Measurements from ENCODE around the gene CDC26. TPM values are rescaled to one million over a fixed set of nuclear protein-coding genes. Genes with fewer than 3 reads are reported as not detected.

The CDC26 gene
- total and polyA plus RNA-seq, 7 donors = 33.8 to 74.5 (median 64.9) TPM

DNA sequence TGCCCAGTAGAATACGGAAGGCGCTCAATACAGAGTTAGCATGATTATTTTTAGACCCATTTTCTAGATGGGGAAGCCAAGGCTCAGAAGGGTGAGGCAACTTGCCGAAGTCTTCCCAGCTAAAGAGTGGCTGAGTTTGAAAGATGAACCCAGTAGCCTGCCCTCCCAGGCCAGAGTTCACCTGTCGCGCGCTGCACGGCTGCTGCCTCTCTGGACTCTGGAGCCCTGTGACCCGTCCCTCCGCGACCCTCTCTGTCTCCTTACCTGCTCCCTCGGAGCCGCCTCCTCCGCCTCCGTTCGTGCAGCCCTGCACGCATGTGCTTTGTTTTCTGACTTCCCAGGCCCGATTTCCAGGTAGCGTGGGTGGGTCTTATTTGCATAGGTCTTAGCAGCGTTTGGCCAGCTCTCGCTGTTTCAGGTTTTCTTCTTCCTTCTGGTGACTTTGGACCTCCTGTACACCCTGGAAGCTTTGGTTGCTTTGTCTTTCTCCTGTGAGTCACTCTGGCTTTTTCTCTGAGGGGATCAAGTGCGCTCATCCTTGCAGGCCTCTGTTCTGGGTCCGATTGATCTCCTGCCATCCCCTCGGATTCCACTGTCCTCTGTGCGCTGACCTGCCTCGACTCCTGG is 27.5 kb upstream of the CDC26 start, which contains the start of gene RNF183:
TSS of gene RNF183 (minus strand) at position 585 of the 627 bp plus-strand sequence. CDS start 5,192 bp downstream, outside the sequence.
- no peaks in the 10 kb centered on the region for H3K4me1 ChIP-seq
- H3K36me3 ChIP-seq = no peaks in the 10 kb centered on the region
- WGBS, 2 donors = 41 to 75% methylated on average over 25 of the region's 25 CpGs
- H3K9me3 ChIP-seq = no peaks in the 10 kb centered on the region
- intact Hi-C loops (cut with DNase I) = no loop called here
- no peak for TF ChIP-seq POLR2A (IDR thresholded peaks at IDR 0.05)
- TF ChIP-seq EP300 (IDR thresholded peaks at IDR 0.05) = no peak
- TF ChIP-seq, protein P1, sequence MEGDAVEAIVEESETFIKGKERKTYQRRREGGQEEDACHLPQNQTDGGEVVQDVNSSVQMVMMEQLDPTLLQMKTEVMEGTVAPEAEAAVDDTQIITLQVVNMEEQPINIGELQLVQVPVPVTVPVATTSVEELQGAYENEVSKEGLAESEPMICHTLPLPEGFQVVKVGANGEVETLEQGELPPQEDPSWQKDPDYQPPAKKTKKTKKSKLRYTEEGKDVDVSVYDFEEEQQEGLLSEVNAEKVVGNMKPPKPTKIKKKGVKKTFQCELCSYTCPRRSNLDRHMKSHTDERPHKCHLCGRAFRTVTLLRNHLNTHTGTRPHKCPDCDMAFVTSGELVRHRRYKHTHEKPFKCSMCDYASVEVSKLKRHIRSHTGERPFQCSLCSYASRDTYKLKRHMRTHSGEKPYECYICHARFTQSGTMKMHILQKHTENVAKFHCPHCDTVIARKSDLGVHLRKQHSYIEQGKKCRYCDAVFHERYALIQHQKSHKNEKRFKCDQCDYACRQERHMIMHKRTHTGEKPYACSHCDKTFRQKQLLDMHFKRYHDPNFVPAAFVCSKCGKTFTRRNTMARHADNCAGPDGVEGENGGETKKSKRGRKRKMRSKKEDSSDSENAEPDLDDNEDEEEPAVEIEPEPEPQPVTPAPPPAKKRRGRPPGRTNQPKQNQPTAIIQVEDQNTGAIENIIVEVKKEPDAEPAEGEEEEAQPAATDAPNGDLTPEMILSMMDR (IDR thresholded peaks at IDR 0.05) = no peak
- TF ChIP-seq POLR2AphosphoS5 (IDR thresholded peaks at IDR 0.05) = no peak
- DNase-seq = no peak
- no peaks in the 10 kb centered on the region for H3K27me3 ChIP-seq
- H3K27ac ChIP-seq = no peak within 1 kb of the TSS
- H3K4me3 ChIP-seq = no peak within 1 kb of the TSS

DNA sequence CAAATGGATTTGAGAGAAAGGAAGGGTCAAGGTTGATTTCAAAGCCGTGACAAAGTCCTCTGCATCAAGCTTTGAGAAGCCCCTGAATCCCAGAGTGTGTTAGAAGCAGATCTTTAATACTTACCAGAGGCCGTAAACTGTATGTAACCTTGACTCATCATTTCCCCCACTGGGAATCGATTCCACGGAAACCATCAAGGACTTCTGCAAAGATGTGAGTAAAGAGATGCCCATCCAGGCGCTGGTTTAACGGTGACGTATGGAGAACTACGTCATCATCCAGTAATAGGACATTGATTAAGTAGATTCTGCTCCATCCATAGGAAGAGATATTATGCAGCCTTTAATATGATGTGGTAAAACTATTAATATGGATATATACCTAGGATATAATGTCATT is 26.2 kb upstream of the CDC26 start:
- Histone ChIP-seq H3K9me3 (no peaks in the 10 kb centered on the region), H3K27me3 (no peaks in the 10 kb centered on the region), H3K4me3 (no peak overlapping the region), H3K36me3 (no peaks in the 10 kb centered on the region), H3K27ac (no peak overlapping the region), H3K4me1 (no peaks in the 10 kb centered on the region)
- intact Hi-C loops (cut with DNase I) = no loop called here
- 91 to 94% methylated on average over 8 of the region's 8 CpGs for whole genome bisulfite sequencing, 2 donors
- TF ChIP-seq, protein P1 (IDR thresholded peaks at IDR 0.05) = no peak
- TF ChIP-seq EP300 (IDR thresholded peaks at IDR 0.05) (no peak), POLR2AphosphoS5 (IDR thresholded peaks at IDR 0.05) (no peak), POLR2A (IDR thresholded peaks at IDR 0.05) (no peak)
- DNase-seq = no peak

DNA sequence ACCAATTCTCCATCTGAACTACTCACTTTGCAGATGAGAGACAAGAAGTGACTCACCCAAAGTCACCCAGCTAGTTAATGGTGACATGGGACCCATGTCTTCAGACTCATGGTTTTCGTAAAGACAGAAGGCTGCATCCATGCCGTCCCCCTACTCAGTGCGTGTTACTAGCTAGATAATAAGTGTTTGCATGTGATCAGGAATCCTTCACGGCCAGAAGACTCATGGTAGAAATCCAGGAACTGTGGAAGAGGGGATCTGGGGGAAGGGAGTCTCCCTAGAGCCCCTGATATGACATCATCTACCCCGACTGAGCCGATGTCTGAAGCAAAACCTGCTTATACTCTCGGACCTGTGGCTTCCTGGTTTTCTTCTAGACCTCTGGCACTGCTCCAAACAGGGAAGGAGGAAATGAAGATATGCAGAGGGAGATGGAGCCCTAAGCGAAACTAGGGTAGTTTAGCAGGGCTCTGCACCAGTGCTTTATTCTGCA is 24.5 kb upstream of the CDC26 start:
- H3K27me3 ChIP-seq = no peaks in the 10 kb centered on the region
- no peaks in the 10 kb centered on the region for H3K36me3 ChIP-seq
- 24 to 39% methylated on average over 8 of the region's 8 CpGs for WGBS, 2 donors
- no peaks in the 10 kb centered on the region for H3K9me3 ChIP-seq
- no peak overlapping the region for H3K4me3 ChIP-seq
- no peaks in the 10 kb centered on the region for H3K4me1 ChIP-seq
- intact Hi-C loops (cut with DNase I) = no loop called here
- TF ChIP-seq POLR2A (IDR thresholded peaks at IDR 0.05) (no peak), POLR2AphosphoS5 (IDR thresholded peaks at IDR 0.05) (no peak), EP300 (IDR thresholded peaks at IDR 0.05) (no peak)
- TF ChIP-seq, protein P1 (IDR thresholded peaks at IDR 0.05) = no peak
- H3K27ac ChIP-seq = no peak overlapping the region
- DNase-seq = no peak

DNA sequence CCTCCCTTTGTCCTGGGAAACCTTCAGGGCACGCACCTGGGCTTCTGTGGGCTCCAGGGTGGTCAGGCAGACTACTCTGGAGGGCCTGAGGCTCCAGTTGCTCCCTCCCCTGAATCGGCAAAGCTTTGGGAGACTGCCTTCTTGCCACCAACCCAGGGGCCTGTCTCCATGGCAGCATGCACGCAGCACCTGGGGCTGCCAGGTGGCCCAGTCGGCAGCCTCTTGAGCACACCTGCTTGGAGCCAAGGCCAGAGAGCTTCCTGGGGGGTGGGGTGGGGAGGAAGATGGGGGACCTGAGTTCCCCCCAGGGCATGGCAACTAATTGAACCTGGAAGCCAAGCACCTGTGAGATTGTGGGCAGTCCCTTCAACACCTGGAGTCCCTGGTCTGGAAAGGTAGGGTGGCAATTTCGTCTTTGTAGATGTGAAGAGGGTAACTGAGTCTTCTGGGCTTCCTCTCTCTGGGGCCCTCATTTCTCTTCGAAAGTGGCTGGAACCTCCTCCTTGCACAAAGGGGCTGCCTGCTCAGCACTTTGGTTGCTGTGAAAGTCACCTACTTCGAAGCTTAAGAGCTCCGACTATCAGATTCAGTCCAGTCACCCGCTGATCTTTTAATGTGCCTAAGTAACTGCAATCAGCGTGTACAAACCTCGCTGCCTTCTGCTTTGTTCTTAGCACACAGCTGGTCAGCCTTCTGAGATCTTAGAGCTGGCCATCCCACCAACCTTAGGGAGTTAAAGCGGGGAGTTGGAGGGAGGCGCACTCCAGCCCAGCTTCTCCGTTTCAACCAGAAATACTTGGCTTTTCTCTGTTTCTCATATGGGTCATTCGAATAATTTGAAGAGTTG is 23.8 kb upstream of the CDC26 start:
- no peak for TF ChIP-seq EP300 (IDR thresholded peaks at IDR 0.05)
- TF ChIP-seq POLR2A (IDR thresholded peaks at IDR 0.05) = no peak
- Histone ChIP-seq H3K4me3 (no peak overlapping the region), H3K9me3 (no peaks in the 10 kb centered on the region), H3K27ac (no peak overlapping the region), H3K36me3 (peaks cover 0 to 1% (median 0%) of the 10 kb centered on the region in 4 donors), H3K4me1 (no peaks in the 10 kb centered on the region), H3K27me3 (no peaks in the 10 kb centered on the region)
- no peak for DNase-seq
- WGBS, 2 donors = 85 to 90% methylated on average over 15 of the region's 15 CpGs
- intact Hi-C loops (cut with DNase I) = no loop called here

DNA sequence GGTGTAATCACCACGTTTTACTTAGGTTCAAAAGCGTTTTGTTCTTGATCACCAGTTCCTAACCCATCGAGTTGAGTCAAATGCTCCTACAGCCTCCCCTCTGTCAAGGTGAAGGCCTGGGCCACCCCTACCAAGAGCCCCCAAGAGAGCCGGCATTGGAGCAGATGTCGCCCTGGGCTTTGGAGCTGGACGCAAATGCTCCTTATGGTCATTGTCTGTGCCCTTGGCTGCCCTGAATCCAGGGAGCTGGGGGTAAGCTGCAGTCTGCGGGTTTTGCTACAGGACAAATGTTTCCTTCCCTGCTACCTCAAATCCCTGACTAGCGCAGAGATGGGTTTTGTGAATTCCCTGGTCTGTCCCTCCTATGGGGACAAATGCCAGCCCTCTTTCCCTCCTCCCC is 22.9 kb upstream of the CDC26 start:
- no peak for DNase-seq
- H3K4me1 ChIP-seq = no peaks in the 10 kb centered on the region
- no peak overlapping the region for H3K4me3 ChIP-seq
- 92 to 94% methylated on average over 8 of the region's 8 CpGs for WGBS, 2 donors
- H3K27me3 ChIP-seq = no peaks in the 10 kb centered on the region
- H3K36me3 ChIP-seq = peaks cover 0 to 10% (median 0%) of the 10 kb centered on the region in 4 donors
- TF ChIP-seq EP300 (IDR thresholded peaks at IDR 0.05) (no peak), POLR2AphosphoS5 (IDR thresholded peaks at IDR 0.05) (no peak), POLR2A (IDR thresholded peaks at IDR 0.05) (no peak)
- TF ChIP-seq, protein P1 (IDR thresholded peaks at IDR 0.05) = no peak
- H3K9me3 ChIP-seq = no peaks in the 10 kb centered on the region
- intact Hi-C loops (cut with DNase I) = no loop called here
- H3K27ac ChIP-seq = no peak overlapping the region
